ENCODE measurements around the gene MASP2.
"Not testable (repeated sequence)": the region's sequence is repeated elsewhere in the genome, so short reads cannot be mapped to it uniquely, and the experiment has no call there.

- TF ChIP-seq CTCF (IDR thresholded peaks at IDR 0.05); EZH2 (IDR thresholded peaks at IDR 0.05; ENCODE audit: borderline replicate concordance, insufficient read depth, low read depth, low read length, poor library complexity, severe bottlenecking): not testable (repeated sequence)
Measured at GRCh38 chr1:11063937-11064537, 17.0 kb upstream of the MASP2 start.
